GM19395 (cell line): ENCODE measurements around the gene C22orf23.
"Not testable (repeated sequence)": the region's sequence is repeated elsewhere in the genome, so short reads cannot be mapped to it uniquely, and the experiment has no call there.

Experiments
- ATAC-seq: cut with Tn5 transposase; IDR thresholded peaks from one replicate; pipeline ENCODE4 v1.9.1; 2021; ENCODE audit warnings: mild to moderate bottlenecking, moderate library complexity; ENCODE audit not compliant: unreplicated experiment

C22orf23 gene

DNA sequence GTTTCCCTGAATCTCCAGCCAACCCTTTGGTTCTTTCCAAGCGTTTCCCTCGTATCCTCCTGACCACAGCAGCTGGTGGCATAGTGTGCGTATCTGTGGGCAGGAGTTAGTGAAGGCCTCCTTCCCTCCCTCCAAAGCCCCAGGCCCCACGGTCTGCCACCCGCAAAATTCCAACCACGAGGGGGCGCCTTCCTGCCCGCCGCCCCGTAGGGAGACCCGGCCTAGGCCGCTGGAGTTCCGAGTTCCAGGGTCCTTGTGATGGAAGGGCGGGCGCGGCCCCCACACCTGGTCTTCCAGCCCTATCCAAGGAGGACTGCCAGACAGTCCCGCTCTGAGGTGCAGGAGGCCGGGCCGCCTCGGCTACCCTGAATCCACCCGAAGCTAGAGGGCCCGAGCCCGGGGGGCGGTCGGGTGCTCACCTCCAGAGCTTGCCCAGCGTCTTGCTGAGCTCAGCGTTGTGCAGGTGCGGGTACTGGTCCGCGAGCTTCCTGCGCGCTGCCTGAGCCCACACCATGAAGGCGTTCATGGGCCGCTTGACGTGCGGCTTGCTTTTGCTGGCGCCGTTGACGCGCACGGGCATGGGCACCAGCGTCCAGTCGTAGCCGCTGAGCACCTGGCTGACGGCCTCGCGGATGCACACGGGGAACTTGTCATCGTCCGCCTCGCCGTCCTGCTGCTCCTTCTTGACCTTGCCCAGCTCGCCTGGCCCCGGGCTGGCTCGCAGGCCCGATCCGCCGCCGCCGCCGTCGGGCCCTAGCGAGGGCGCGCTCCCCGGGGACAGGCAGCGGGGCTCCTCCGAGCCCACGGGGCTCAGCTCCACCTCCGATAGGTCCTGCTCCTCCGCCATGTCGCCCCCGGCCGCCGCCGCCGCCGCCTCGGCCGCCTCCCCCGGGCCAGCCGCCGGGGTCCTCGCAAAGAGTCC lies 29.8 kb upstream of the C22orf23 start:
- no peak for ATAC-seq

- ATAC-seq: no peak
Observed at GRCh38 chr22:37982151-37982785, 28.9 kb upstream of the C22orf23 start.

DNA sequence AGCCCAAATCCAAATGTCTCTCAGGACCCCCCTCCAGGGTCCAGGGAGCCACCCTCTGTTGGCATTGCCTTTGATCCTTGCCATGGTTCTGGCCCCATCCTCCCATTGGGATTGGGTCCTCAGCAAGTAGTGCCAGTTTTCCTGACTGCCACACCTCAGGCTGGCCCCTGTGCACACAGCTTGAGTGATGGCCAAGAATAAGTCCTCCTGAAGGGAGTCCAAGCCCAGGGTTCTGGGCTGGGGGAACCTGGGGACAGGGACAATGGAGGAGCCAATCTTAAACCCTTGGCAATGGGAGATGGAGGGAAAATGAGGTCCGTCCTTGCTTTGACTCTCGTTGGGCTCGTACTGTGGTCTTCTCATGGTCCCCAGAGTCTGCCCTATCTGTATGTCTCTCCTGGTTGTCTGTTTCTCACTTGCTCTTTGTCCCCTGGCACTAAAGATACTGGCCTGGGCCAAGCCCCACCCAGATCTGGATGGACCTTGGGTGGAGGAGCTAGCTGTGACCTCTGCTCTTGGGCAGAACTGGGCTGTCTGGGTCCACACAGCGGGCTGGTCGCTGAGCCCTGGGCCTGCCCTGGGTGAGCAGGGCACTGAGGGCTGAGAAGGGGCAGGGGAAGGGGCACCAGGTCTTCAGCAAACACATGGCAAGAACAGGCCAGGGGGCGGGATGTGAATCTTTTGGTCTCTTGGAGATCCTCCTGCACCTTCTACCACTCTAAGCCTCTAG lies 28.0 kb upstream of the C22orf23 start:
- ATAC-seq: no peak

GRCh38 chr22:37979782-37980181 lies 26.4 kb upstream of the C22orf23 start:
- no peak for ATAC-seq

DNA sequence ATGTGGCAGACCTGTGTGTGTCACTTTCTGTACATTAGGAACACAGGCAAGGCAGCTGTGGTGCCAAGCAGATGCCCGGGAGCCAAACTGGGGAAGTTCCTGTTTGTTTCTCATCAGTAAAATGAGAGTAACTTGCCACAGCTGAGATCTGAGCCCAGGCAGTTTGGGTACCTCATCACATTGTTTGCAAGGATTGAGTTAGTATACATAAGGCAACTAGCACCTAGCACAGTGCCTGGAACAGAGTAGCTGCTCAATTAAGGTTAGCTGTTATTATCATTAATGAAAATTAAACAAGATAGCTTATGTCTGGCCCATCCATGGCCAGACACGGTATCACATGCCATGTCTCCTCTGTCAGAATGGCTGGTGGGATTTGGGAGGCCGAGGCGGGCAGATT lies 23.1 kb upstream of the C22orf23 start:
- ATAC-seq: no peak

DNA sequence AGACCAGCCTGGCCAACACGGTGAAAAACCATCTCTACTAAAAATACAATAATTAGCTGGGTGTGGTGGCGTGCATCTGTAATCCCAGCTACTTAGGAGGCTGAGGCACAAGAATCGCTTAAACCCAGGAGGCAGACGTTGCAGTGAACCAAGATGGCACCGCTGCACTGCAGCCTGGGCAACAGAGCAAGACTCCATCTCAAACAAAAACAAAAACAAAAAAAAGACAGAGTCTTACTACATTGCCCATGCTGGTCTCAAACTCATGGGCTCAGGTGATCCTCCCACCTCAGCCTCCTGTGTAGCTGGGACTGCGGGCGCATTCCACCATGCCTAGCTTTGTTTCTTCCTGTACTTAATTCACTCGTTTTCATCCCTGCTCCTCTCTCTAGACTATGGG lies 22.6 kb upstream of the C22orf23 start:
- not testable (repeated sequence) for ATAC-seq

DNA sequence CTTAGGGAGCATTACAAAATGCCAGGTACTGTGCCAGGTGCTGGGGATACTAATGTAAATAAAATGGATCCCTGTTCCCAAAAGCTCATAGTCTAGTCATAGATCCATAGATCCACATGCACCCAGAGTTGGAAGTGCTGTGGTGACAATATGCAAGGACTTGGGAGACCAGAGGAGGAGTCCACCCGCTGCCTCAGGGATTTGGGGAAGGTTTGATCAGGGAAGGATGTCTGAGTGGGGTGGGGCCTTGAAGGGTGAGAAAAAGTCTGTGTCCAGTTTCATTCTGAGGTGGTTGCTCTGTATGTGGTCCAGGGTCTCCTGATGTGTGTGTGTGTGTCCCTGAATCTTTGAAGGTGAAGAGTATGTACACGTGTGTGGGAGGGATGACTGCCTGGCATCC lies 21.8 kb upstream of the C22orf23 start:
- no peak for ATAC-seq

GRCh38 chr22:37973271-37974170 lies 20.1 kb upstream of the C22orf23 start:
- ATAC-seq: no peak

GRCh38 chr22:37972527-37972926 lies 19.1 kb upstream of the C22orf23 start:
- no peak for ATAC-seq

DNA sequence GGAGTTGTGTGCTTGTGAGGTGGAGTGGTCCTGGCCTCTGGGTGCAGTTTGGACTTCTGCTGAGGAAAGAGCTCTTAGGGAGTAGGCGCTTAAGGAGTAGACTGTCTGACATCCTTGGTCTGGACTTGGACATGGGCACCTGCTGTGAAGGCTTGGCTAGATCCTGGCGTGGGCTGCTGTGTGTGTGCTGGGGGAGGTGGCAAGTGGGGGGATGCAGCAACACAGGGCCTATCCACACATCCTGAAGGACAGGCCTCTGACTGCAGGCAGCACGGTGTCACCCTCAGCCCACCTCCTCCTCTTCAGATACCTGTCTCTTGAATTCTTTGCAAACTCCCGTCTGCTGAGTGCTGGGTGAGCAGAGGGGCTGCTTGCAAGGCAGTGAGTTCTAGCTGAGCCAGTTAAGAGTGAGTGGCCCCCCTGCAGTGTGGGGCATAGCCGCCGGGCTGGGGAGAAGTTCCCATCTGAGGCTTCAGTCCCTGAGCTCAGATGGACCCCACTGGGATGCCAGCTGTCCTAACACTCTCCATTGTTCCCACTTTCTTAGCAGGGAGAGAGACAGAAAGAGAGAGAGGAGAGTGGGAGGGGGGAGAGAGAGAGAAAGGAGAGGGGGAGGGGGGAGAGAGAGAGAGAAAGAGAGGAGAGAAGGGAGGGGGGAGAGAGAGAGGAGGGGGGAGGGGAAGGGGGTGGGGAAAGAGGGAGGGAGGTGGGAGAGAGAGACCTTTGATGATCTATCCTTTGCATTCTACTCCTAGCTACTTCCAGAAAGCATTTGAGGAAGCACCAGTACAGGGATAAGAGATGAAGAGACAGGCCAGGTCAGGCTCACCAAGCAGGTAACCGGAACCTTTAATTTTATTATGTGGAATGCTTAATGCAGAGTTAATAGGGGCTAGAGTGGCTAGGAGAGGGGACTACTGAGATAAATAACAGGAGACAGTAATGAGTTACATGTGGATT lies 18.4 kb upstream of the C22orf23 start:
- ATAC-seq: no peak

GRCh38 chr22:37970864-37971263 lies 17.5 kb upstream of the C22orf23 start:
- no peak for ATAC-seq

GRCh38 chr22:37968452-37969251 lies 15.3 kb upstream of the C22orf23 start:
- no peak for ATAC-seq

DNA sequence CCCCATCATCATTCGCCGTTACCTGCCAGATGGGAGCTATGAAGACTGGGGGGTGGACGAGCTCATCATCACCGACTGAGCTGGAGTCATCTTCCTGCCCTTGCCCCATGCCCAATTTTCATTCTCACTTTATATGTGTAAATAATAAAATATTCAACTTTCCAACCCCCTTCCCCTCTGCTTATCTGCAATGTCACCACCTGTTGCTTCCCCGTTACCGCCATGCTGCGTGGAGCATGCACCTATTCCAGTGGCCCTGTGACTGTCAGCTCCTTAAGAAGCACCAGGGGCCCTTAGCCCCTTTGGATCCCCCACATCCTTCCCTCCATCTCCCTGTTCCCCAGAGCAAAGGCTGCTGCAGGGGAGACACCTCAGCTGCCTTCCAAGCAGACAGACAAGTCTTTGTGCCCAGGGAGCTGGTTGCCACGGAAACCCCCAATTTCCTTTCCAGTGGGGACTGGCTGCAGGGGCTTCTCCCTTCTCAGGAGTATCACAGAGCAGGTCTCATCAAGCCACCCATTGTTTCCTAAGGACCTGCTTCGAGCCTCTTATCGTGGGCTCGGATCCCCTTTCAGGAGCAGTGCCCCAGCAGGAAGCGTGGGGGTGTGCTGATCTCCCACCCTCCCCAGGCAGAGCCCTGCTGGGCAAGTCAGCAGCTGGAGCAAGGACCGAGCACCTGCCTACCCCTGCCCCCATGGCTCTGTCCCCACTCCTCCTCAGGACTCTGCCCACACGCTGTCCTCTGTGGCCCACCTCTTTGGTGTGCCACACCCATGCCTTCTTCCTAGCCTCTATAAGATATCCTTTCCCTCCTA lies 14.4 kb upstream of the C22orf23 start:
- ATAC-seq: no peak

GRCh38 chr22:37967147-37967546 lies 13.7 kb upstream of the C22orf23 start:
- no peak for ATAC-seq

- ATAC-seq: no peak
Observed at GRCh38 chr22:37965940-37966664, 12.7 kb upstream of the C22orf23 start.

GRCh38 chr22:37961062-37961461 lies 7.7 kb upstream of the C22orf23 start:
- no peak for ATAC-seq

DNA sequence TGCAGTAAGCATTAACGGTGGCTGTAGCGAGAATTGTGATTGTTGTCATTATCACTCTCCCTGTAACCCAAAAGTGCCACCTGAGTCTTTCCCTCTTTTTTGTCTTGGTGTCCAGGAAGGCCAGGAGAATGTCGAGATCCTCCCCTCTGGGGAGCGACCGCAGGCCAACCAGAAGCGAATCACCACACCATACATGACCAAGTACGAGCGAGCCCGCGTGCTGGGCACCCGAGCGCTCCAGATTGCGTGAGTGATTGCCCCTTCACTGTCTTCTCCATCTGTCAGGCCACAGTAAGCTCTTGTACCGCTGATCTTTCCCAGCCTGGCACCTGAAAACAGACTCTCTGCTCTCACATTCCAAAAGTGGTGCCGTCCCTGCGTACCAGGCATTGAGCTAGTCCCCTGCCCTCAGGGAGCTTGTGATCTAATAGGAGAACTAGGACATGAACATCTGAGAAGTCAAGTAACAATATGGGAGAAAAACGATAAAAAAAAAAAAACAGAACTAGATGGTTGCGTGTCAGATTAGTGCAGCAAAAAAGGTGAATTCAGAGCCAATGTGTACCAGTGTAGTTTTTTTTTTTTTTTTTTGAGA lies 5.9 kb upstream of the C22orf23 start:
- no peak for ATAC-seq
